GM23338 (cell line): ENCODE data around the gene NPPA. TPM values are rescaled to one million over a fixed set of nuclear protein-coding genes. Genes with fewer than 3 reads are reported as not detected.
A peak's percentile ranks its signal among the peaks of the same experiment; 100 is the strongest.

Experiments
- ATAC-seq: fragments of 200-7000 bp; cut with Tn5 transposase; 3 replicates; pipeline ENCODE4 v1.9.1; 2020
- DNase-seq: peaks from one replicate; pipeline ENCODE4 v3.0.0-alpha.2; 2015; ENCODE audit warnings: low spot score
- H2AFZ ChIP-seq: fragments of 200-600 bp; sonication (generic); 2 replicates; pipeline ENCODE4 v1.8.0; 2016; ENCODE audit warnings: antibody characterized with exemption, mild to moderate bottlenecking, moderate library complexity
- H3F3A ChIP-seq: fragments of 200-600 bp; sonication (generic); replicated peaks from 2 replicates; pipeline ENCODE4 v1.8.0; 2017; ENCODE audit warnings: antibody characterized with exemption, mixed run types, low read depth
- H3K27ac ChIP-seq: fragments of 200-600 bp; sonication (generic); 2 replicates; pipeline ENCODE4 v1.6.1; 2016; ENCODE audit warnings: low read depth
- H3K27me3 ChIP-seq: fragments of 200-600 bp; sonication (generic); 2 replicates; pipeline ENCODE4 v1.8.0; 2016; ENCODE audit warnings: mild to moderate bottlenecking, mixed run types, moderate library complexity; ENCODE audit not compliant: insufficient read depth
- H3K36me3 ChIP-seq: fragments of 200-600 bp; sonication (generic); 2 replicates; pipeline ENCODE4 v1.8.0; 2016; ENCODE audit warnings: mild to moderate bottlenecking; ENCODE audit not compliant: insufficient read depth
- H3K4me1 ChIP-seq: fragments of 200-600 bp; sonication (generic); 2 replicates; pipeline ENCODE4 v1.8.0; 2016; ENCODE audit warnings: mild to moderate bottlenecking, moderate library complexity; ENCODE audit not compliant: insufficient read depth
- H3K4me2 ChIP-seq: fragments of 200-600 bp; sonication (generic); 2 replicates; pipeline ENCODE4 v1.7.1; 2017; ENCODE audit warnings: mixed run types
- H3K4me3 ChIP-seq: fragments of 200-600 bp; sonication (generic); 2 replicates; pipeline ENCODE4 v1.6.1; 2016; ENCODE audit warnings: mixed run types
- H3K79me2 ChIP-seq: fragments of 200-600 bp; sonication (generic); replicated peaks from 2 replicates; pipeline ENCODE4 v1.8.0; 2017; ENCODE audit warnings: mild to moderate bottlenecking; ENCODE audit not compliant: insufficient read depth
- H3K9me2 ChIP-seq: fragments of 200-600 bp; sonication (generic); 2 replicates; pipeline ENCODE4 v1.8.0; 2017; ENCODE audit not compliant: insufficient read depth
- H4K20me1 ChIP-seq: fragments of 200-600 bp; sonication (generic); replicated peaks from 2 replicates; pipeline ENCODE4 v1.8.0; 2017; ENCODE audit warnings: mild to moderate bottlenecking; ENCODE audit not compliant: insufficient read depth
- H3K27ac Mint-ChIP-seq: 2 replicates; pipeline ENCODE4 v1.8.0; 2020; ENCODE audit warnings: inconsistent platforms, mild to moderate bottlenecking, moderate library complexity, mixed read lengths
- H3K27me3 Mint-ChIP-seq: 3 replicates; pipeline ENCODE4 v1.8.0; 2022; ENCODE audit warnings: low read depth, mild to moderate bottlenecking, moderate library complexity, mixed read lengths, inconsistent platforms; ENCODE audit not compliant: insufficient read depth, poor library complexity
- H3K36me3 Mint-ChIP-seq: 3 replicates; pipeline ENCODE4 v1.8.0; 2021; ENCODE audit warnings: low read depth, mild to moderate bottlenecking, inconsistent platforms, moderate library complexity, mixed read lengths
- H3K4me1 Mint-ChIP-seq: 3 replicates; pipeline ENCODE4 v1.8.0; 2020; ENCODE audit warnings: mild to moderate bottlenecking, inconsistent platforms, mixed read lengths
- H3K4me3 Mint-ChIP-seq: 3 replicates; pipeline ENCODE4 v1.8.0; 2021; ENCODE audit warnings: moderate library complexity, mild to moderate bottlenecking, inconsistent platforms, mixed read lengths
- H3K9me3 Mint-ChIP-seq: 3 replicates; pipeline ENCODE4 v1.8.0; 2020; ENCODE audit warnings: moderate library complexity, mild to moderate bottlenecking, inconsistent platforms, mixed read lengths
- CREB1 ChIP-seq: fragments of 250-450 bp; sonication (Bioruptor Pico); IDR thresholded peaks from 2 replicates; pipeline ENCODE4 v1.5.0; 2020; ENCODE audit warnings: low read depth, mild to moderate bottlenecking, moderate library complexity
- ETS1 ChIP-seq: IDR thresholded peaks from 2 replicates; pipeline ENCODE4 v1.6.1; 2016; ENCODE audit warnings: antibody characterized with exemption
- EZH2 ChIP-seq: fragments of 200-600 bp; sonication (generic); IDR thresholded peaks from one replicate; pipeline ENCODE4 v1.8.0; 2017; ENCODE audit warnings: antibody characterized with exemption, mild to moderate bottlenecking, low read depth; ENCODE audit not compliant: unreplicated experiment
- EZH2phosphoT487 ChIP-seq: fragments of 200-600 bp; sonication (generic); IDR thresholded peaks from one replicate; pipeline ENCODE4 v1.8.1; 2018; ENCODE audit warnings: antibody characterized with exemption; ENCODE audit not compliant: unreplicated experiment
- JUNB ChIP-seq: IDR thresholded peaks from one replicate; pipeline ENCODE4 v1.6.1; 2016; ENCODE audit warnings: antibody characterized with exemption; ENCODE audit not compliant: unreplicated experiment
- NANOG ChIP-seq: IDR thresholded peaks from 2 replicates; pipeline ENCODE4 v1.6.1; 2016; ENCODE audit warnings: antibody characterized with exemption, borderline replicate concordance
- POLR2AphosphoS5 ChIP-seq: IDR thresholded peaks from 2 replicates; pipeline ENCODE4 v1.6.1; 2016; ENCODE audit warnings: antibody characterized with exemption, low read depth
- REST ChIP-seq: IDR thresholded peaks from one replicate; pipeline ENCODE4 v1.6.1; 2018; ENCODE audit warnings: antibody characterized with exemption; ENCODE audit not compliant: unreplicated experiment
- STAT1 ChIP-seq: IDR thresholded peaks from one replicate; pipeline ENCODE4 v1.6.1; 2016; ENCODE audit warnings: antibody characterized with exemption; ENCODE audit not compliant: unreplicated experiment
- ZNF114 ChIP-seq: fragments of 250-450 bp; sonication (Bioruptor Pico); IDR thresholded peaks from 2 replicates; pipeline ENCODE4 v1.5.0; 2020; ENCODE audit warnings: mild to moderate bottlenecking, moderate library complexity
- ZNF331 ChIP-seq: fragments of 250-450 bp; sonication (Bioruptor Pico); IDR thresholded peaks from 2 replicates; pipeline ENCODE4 v1.5.0; 2020; ENCODE audit warnings: low read depth, mild to moderate bottlenecking, moderate library complexity
- polyA plus RNA-seq: library from polyadenylated mRNA; unstranded; fragments of >200 nt; fragmentation: Nextera tagmentation; extraction: Ambion mirVana; gene quantifications from 2 replicates; pipeline ENCODE4 v1.2.1, GENCODE V29; 2016
- total RNA-seq: library from RNA; depleted of rRNA; stranded (reverse); fragments of >200 nt; shearing (Covaris generic); gene quantifications from 2 replicates; pipeline ENCODE4 v1.2.3, GENCODE V29; 2014
- TF ChIP-seq, protein P1 (sequence below), 2 experiments: fragments of 200-600 bp in 1 of 2; sonication (generic) in 1 of 2; conservative IDR thresholded peaks; 2 replicates each; pipeline versions ENCODE4 v1.5.1 to v1.6.1; 2016 to 2017; ENCODE audit warnings: antibody characterized with exemption in 2 of 2, low read depth in 2 of 2, mild to moderate bottlenecking in 2 of 2, moderate library complexity in 1 of 2
- TF ChIP-seq, protein P2 (sequence below): fragments of 250-450 bp; sonication (Bioruptor Pico); IDR thresholded peaks from 2 replicates; pipeline ENCODE4 v1.5.0; 2020; ENCODE audit warnings: mild to moderate bottlenecking, moderate library complexity

The NPPA gene
- total and polyA plus RNA-seq, 2 experiments from 2014 or later, result 0.29 TPM; not detected in 1

DNA sequence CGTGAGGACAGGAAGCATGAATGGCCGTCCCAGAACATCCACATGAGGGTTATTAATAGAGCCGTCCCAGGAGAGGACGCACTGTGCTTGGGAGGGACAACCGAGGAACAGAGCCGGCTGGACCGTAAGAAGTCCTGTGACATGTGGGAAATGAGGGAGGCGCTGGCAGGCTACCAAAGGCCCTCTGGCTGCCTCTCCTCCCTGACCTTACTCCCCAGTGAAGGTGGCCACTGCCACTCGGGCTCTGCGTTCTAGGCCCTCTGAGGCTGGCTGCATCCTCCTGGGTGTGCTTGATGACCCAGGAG lies 26.6 kb upstream of the NPPA start:
- Histone ChIP-seq H3K36me3 (no peaks in the 10 kb centered on the region), H3F3A (no peaks in the 10 kb centered on the region), H3K27me3 (no peaks in the 10 kb centered on the region), H3K9me2 (no peaks in the 10 kb centered on the region), H3K79me2 (no peaks in the 10 kb centered on the region), H3K4me1 (no peaks in the 10 kb centered on the region), H4K20me1 (no peaks in the 10 kb centered on the region), H3K27ac (no peak overlapping the region), H2AFZ (peak overlapping the region; percentile 78; the same call in 1 of the 2 replicates), H3K4me2 (no peak overlapping the region), H3K4me3 (no peak overlapping the region)
- Mint-ChIP-seq H3K9me3 (no peaks in the 10 kb centered on the region), H3K27me3 (peaks cover 17% of the 10 kb centered on the region), H3K36me3 (no peaks in the 10 kb centered on the region; the same call in 2 of the 3 replicates), H3K27ac (no peak overlapping the region), H3K4me3 (no peak overlapping the region), H3K4me1 (no peaks in the 10 kb centered on the region; the same call in 2 of the 3 replicates)
- DNase-seq, result no peak
- TF ChIP-seq, protein P1, sequence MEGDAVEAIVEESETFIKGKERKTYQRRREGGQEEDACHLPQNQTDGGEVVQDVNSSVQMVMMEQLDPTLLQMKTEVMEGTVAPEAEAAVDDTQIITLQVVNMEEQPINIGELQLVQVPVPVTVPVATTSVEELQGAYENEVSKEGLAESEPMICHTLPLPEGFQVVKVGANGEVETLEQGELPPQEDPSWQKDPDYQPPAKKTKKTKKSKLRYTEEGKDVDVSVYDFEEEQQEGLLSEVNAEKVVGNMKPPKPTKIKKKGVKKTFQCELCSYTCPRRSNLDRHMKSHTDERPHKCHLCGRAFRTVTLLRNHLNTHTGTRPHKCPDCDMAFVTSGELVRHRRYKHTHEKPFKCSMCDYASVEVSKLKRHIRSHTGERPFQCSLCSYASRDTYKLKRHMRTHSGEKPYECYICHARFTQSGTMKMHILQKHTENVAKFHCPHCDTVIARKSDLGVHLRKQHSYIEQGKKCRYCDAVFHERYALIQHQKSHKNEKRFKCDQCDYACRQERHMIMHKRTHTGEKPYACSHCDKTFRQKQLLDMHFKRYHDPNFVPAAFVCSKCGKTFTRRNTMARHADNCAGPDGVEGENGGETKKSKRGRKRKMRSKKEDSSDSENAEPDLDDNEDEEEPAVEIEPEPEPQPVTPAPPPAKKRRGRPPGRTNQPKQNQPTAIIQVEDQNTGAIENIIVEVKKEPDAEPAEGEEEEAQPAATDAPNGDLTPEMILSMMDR (conservative IDR thresholded peaks at IDR 0.05; ENCODE audit: low read depth in 2 of 2), result no peak
- no peak for TF ChIP-seq STAT1
- TF ChIP-seq, protein P2, sequence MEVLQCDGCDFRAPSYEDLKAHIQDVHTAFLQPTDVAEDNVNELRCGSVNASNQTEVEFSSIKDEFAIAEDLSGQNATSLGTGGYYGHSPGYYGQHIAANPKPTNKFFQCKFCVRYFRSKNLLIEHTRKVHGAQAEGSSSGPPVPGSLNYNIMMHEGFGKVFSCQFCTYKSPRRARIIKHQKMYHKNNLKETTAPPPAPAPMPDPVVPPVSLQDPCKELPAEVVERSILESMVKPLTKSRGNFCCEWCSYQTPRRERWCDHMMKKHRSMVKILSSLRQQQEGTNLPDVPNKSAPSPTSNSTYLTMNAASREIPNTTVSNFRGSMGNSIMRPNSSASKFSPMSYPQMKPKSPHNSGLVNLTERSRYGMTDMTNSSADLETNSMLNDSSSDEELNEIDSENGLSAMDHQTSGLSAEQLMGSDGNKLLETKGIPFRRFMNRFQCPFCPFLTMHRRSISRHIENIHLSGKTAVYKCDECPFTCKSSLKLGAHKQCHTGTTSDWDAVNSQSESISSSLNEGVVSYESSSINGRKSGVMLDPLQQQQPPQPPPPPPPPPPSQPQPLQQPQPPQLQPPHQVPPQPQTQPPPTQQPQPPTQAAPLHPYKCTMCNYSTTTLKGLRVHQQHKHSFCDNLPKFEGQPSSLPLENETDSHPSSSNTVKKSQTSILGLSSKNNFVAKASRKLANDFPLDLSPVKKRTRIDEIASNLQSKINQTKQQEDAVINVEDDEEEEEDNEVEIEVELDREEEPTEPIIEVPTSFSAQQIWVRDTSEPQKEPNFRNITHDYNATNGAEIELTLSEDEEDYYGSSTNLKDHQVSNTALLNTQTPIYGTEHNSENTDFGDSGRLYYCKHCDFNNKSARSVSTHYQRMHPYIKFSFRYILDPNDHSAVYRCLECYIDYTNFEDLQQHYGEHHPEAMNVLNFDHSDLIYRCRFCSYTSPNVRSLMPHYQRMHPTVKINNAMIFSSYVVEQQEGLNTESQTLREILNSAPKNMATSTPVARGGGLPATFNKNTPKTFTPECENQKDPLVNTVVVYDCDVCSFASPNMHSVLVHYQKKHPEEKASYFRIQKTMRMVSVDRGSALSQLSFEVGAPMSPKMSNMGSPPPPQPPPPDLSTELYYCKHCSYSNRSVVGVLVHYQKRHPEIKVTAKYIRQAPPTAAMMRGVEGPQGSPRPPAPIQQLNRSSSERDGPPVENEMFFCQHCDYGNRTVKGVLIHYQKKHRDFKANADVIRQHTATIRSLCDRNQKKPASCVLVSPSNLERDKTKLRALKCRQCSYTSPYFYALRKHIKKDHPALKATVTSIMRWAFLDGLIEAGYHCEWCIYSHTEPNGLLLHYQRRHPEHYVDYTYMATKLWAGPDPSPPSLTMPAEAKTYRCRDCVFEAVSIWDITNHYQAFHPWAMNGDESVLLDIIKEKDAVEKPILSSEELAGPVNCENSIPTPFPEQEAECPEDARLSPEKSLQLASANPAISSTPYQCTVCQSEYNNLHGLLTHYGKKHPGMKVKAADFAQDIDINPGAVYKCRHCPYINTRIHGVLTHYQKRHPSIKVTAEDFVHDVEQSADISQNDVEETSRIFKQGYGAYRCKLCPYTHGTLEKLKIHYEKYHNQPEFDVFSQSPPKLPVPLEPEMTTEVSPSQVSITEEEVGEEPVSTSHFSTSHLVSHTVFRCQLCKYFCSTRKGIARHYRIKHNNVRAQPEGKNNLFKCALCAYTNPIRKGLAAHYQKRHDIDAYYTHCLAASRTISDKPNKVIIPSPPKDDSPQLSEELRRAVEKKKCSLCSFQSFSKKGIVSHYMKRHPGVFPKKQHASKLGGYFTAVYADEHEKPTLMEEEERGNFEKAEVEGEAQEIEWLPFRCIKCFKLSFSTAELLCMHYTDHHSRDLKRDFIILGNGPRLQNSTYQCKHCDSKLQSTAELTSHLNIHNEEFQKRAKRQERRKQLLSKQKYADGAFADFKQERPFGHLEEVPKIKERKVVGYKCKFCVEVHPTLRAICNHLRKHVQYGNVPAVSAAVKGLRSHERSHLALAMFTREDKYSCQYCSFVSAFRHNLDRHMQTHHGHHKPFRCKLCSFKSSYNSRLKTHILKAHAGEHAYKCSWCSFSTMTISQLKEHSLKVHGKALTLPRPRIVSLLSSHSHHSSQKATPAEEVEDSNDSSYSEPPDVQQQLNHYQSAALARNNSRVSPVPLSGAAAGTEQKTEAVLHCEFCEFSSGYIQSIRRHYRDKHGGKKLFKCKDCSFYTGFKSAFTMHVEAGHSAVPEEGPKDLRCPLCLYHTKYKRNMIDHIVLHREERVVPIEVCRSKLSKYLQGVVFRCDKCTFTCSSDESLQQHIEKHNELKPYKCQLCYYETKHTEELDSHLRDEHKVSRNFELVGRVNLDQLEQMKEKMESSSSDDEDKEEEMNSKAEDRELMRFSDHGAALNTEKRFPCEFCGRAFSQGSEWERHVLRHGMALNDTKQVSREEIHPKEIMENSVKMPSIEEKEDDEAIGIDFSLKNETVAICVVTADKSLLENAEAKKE (CRISPR knock-in tag), result no peak
- no peak for TF ChIP-seq ZNF331 (CRISPR knock-in tag)
- TF ChIP-seq EZH2, result no peak
- TF ChIP-seq JUNB, result no peak
- no peak for TF ChIP-seq ZNF114 (CRISPR knock-in tag)
- TF ChIP-seq EZH2phosphoT487, result no peak
- TF ChIP-seq NANOG, result no peak
- TF ChIP-seq POLR2AphosphoS5, result no peak
- no peak for TF ChIP-seq CREB1 (CRISPR knock-in tag)
- TF ChIP-seq ETS1, result no peak
- no peak for TF ChIP-seq REST
- no peak for ATAC-seq
